GM21717 (cell line): ENCODE data around the gene CACNA2D1.

Experiments used
- ATAC-seq: cut with Tn5 transposase; IDR thresholded peaks from one replicate; pipeline ENCODE4 v1.9.1; 2021; ENCODE audit warnings: mild to moderate bottlenecking, moderate library complexity; ENCODE audit not compliant: unreplicated experiment

The CACNA2D1 gene

GRCh38 chr7:82234457-82235049, 209.0 kb downstream of the CACNA2D1 start:
- ATAC-seq = no peak

DNA sequence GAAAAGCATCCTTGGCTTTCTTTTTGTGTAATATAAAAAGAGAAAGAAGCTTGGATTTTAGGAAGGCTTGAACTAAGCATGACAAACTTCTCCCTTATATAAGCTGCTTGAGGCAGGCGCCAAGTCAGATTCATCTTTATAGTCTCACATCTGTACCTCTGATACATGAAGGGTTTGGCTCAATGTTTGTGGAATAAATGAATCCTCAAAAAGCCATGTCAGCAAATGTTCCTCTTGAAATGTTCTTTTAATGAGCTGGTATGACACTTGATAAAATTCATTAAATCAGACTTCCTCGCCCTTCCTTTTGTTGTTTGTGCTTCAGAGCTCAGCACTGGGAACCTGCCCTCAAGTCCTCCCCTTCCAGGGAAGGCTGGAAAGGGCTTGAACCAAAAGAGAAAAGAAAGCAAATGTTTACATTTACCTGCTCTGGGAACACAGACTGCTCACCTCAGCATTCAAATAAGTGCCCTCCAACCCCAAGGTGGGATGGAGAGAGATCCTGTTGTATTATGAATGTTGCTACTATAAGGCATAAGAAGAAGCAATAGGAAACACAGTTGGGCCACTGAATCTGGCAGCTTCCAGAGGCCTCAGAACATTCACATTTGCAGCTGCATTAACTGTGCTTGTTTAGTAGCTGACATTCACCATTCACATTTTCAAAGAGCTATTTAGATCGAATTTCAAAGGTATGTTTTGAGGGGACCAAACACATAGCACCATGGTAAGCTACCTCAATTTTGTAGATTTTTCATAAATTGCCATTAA, 212.6 kb downstream of the CACNA2D1 start:
- ATAC-seq = no peak

DNA sequence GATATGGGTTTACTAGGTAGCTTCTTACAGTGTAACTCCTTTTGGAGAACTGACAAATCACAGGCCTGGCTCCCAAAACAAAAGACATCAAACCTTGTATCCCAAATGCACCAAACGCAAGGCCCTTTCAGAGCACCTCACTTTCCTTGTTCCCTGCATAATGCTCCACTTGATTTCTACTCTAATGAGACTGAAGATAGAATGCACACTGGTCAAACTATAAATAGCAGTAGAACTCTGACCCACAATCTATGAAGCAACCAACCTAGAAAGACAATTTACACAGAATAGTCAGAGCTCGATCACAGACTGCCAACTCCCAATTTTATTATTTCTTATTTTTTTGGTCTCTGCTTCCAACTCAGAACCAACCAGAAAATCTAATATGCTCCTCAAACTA, 214.4 kb downstream of the CACNA2D1 start:
- no peak for ATAC-seq

- ATAC-seq = no peak
Measured at GRCh38 chr7:82226191-82226590, 217.4 kb downstream of the CACNA2D1 start.

DNA sequence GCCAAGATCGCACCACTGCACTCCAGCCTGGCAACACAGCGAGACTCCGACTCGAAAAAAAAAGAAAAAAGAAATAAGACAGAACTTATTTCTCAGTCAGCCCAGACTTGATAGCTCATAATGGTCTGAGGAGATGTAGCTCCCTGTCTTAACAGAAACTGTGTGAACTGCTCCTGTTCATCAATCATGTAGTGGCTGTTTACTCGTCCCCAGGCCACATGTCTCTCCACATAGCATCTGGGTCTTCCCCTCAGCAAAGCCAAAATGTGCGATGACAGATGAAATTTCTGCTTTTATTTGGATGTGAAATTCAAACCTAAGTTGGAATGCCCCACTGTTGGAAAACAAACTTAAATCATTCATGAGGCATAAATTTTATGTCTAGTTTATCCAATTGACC, 219.0 kb downstream of the CACNA2D1 start:
- ATAC-seq = no peak

DNA sequence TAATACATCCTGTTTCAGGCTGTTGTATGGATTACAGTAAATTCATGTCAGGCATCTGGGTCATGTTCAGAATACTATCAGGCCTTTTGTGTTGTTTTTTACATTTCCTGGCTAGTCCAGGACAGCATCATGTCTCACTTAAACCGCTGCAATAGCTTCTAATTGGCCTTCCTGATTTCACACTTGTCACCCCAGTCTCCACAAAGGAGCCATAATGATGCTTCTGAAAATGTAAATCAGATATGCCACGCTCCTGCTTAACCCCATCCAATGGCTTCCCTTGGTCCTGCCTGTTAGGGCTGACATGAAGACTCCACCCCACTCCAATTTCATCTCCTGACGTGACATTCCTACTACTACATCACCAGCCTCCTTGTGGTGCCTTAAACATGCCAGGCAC, 220.0 kb downstream of the CACNA2D1 start:
- ATAC-seq = no peak

DNA sequence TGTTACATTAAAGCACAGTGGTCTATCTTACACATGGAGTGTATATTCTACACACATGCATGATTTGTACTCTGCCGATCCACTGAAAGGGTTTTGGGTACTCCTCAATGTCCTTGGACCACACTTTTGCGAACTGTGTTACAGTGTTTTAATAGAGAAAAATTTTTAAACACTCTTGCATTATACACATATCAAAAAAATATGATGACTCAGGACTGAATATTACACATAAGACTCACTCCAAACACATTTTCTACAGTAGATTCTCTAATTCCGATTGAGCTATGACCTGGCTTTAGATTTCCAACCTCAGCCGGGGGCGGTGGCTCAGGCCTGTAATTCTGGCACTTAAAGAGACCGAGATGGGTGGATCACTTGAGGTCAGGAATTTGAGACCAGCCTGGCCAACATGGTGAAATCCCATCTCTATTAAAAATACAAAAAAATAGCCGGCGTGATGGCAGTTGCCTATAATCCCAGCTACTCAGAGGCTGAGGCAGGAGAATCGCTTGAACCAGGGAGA, 222.4 kb downstream of the CACNA2D1 start:
- ATAC-seq = no peak

DNA sequence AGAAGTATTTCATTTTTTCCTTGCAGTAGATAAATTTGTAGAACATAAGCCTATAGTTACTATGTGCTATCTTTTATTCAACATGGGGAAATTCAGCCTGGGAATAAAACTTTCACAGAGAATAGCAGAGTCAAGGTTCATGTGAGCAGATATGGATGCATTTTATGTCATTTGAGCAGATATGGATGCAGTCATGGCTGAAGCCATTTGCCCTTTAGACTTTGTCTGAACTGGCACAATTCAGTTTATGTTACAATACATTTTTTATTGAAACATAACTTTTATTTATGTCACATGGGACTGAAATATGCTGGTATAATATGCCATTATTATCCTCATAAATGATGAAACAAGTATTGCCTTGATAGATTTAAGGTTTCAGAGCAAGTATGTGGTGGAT, 231.1 kb downstream of the CACNA2D1 start:
- ATAC-seq = no peak

DNA sequence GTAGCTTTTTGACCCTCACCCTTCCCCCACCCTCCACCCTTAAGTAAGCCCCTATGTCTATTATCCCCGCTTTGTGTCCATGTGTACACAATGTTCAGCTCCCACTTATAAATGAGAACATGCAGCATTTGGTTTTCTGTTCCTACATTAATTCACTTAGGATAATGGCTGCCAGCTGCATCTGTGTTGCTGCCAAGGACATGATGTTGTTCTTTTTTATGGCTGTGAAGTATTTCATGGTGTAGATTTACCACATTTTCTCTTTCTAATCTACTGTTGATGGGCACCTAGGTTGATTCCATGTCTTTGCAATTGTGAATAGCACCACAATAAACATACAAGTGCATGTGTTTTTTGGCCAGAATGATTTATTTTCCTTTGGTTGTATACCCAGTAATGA, 232.2 kb downstream of the CACNA2D1 start:
- no peak for ATAC-seq

GRCh38 chr7:82210416-82211184, 233.0 kb downstream of the CACNA2D1 start:
- no peak for ATAC-seq

GRCh38 chr7:82209179-82209747, 234.3 kb downstream of the CACNA2D1 start:
- no peak for ATAC-seq

- no peak for ATAC-seq
Measured at GRCh38 chr7:82204694-82205093, 238.9 kb downstream of the CACNA2D1 start.

GRCh38 chr7:82202965-82203364, 240.6 kb downstream of the CACNA2D1 start:
- ATAC-seq = no peak

- no peak for ATAC-seq
Measured at GRCh38 chr7:82202107-82202506, 241.5 kb downstream of the CACNA2D1 start.

DNA sequence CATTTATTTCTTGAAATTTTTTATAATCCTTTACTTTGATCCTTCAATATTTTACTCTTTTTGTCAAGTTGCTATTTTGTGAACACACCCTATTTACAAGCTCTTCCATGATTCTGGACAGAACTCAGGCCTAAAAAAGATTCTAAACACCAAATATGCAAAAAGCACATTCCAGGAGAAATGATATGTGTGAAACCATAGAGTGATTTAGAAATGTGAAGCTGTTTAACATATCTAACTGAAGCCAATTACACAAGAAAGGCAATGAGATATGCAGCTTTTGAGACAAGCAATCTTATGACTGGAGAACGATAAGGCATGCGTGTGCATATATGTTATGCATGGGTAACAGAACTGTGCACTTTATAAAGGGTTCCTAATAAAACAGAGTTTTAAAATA, 243.0 kb downstream of the CACNA2D1 start:
- ATAC-seq = no peak

DNA sequence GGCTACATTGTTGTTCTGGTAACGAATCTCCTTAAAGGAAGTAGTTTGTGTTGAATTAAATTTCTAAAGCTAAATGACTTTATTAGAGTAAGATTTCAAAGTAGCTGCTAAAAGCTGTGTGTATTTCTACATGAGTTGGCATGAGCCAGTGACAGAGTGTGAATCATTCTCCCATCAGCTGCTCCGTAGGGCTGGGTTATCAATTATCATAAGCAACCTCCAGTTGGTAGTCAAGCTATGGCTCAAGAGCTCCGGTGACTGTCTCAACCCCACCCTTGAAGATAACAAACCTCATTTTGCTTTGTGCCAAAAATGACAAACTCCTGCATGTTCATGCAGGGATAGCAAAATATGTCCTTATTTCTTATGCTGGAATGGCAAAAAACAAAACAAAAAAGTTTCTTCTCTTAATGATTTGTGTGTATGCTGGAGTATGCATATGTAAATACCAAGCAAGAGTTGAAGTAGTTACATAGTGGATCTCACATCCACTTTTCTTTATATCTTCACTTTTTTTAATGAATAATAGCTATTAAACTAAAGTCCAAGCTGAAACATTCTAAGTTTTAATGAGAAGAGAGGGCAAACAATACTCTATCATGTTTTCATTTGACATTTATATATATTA, 249.4 kb downstream of the CACNA2D1 start:
- ATAC-seq = no peak

DNA sequence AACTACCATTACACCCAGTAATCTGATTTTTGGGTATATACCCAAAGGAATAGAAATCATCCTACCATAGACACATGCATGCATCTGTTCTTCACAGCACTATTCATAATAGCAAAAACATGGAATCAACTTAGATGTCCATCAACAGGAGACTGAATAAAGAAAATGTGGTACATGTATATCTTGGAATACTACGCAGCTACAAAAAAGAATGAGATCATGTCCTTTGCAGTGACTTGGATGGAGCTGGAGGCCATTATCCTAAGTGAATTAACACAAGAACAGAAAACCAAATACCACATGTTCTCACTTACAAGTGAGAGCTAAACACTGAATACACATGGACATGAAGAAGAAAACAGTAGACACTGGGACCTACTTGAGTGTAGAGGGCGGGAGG, 254.9 kb downstream of the CACNA2D1 start:
- ATAC-seq = no peak

GRCh38 chr7:82185443-82185842, 258.1 kb downstream of the CACNA2D1 start:
- no peak for ATAC-seq

GRCh38 chr7:82183634-82184033, 259.9 kb downstream of the CACNA2D1 start:
- no peak for ATAC-seq

DNA sequence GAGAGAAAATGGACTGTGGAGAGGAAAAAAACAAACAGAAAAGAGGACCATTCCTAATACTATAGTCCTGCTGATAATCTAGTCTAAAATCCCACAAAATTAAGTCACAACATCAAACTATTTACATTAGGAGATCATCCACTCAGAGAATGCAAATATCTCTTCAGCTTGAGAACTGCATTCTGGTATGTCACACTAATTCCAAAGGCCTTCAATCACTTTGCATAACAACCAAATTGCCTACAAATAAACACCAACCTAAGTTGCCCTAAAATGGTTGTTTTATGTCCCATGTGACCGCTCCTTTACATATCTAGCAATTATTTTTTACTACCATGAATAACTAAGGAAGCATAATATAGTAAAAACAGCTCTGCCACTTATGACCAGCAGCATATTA, 264.3 kb downstream of the CACNA2D1 start:
- ATAC-seq = no peak

DNA sequence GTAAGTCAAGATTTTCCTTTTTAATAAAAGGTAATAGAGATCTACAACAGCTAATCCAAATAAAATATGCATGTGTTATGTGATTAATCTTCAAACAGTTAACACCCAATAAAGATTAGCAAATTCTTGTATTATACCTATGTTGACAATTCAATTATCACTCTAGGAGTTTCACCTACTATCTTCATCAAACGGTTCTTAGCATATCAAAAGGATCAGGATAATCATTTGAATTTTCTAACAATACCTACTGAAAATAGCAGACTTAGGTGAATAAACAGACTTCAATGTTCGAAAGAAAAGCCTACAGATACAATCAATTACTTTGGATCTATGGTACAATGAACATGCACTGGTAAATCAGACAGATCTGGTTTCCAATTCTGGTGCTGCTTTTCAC, 268.3 kb downstream of the CACNA2D1 start:
- no peak for ATAC-seq
